SK-N-SH (cell line): ENCODE results near the gene TKT. TPM values are rescaled to one million over a fixed set of nuclear protein-coding genes. Genes with fewer than 3 reads are reported as not detected.

Experiments used
- CTCF ChIA-PET: fragments of 300-600, 350-600 bp; formaldehyde crosslinking; extraction: SDS; loops from one replicate; lab custom pipeline; 2021; lab: Yijun Ruan, JAX
- POLR2A ChIA-PET: fragments of 350-600 bp; sonication (Branson Sonifier 250); formaldehyde crosslinking; extraction: SDS; loops from one replicate; lab custom pipeline; 2020; ENCODE audit warnings: antibody characterized with exemption, inconsistent platforms; lab: Yijun Ruan, JAX
- DNase-seq: peaks from one replicate; pipeline ENCODE4 v3.0.0; 2012
- H2AFZ ChIP-seq: fragments of 200-600 bp; sonication (generic); 2 replicates; pipeline ENCODE4 v1.8.1; 2016; ENCODE audit warnings: antibody characterized with exemption, mild to moderate bottlenecking, low read depth
- H3F3A ChIP-seq: fragments of 200-600 bp; sonication (generic); replicated peaks from 2 replicates; pipeline ENCODE3; 2016; ENCODE audit warnings: antibody characterized with exemption, mild to moderate bottlenecking; ENCODE audit not compliant: insufficient read depth
- H3K27ac ChIP-seq, 2 experiments: fragments of 200-500 bp in 1 of 2; fragments of 200-600 bp in 1 of 2; sonication (Bioruptor generic) in 1 of 2; sonication (generic), shearing (Covaris generic) in 1 of 2; 2 replicates each; pipeline versions ENCODE4 v1.5.1 to v1.6.1; 2014 to 2016; ENCODE audit warnings: low read depth in 2 of 2, inconsistent platforms in 1 of 2, low read length in 1 of 2, mild to moderate bottlenecking in 1 of 2, mixed read lengths in 1 of 2
- H3K27me3 ChIP-seq: fragments of 200-600 bp; sonication (generic), shearing (Covaris generic); 2 replicates; pipeline ENCODE4 v1.6.1; 2016; ENCODE audit warnings: mixed run types; ENCODE audit not compliant: insufficient read depth
- H3K36me3 ChIP-seq, 2 experiments: fragments of 200-500 bp in 1 of 2; fragments of 200-600 bp in 1 of 2; sonication (Bioruptor generic) in 1 of 2; sonication (generic) in 1 of 2; replicated peaks in 1 of 2; 2 replicates each; pipeline versions ENCODE3 to v1.5.1; 2014 to 2016; ENCODE audit warnings: low read length in 1 of 2, mild to moderate bottlenecking in 1 of 2; ENCODE audit not compliant: insufficient read depth in 2 of 2, control insufficient read depth in 1 of 2
- H3K4me1 ChIP-seq, 2 experiments: fragments of 200-500 bp in 1 of 2; fragments of 200-600 bp in 1 of 2; sonication (Bioruptor generic) in 1 of 2; sonication (generic), shearing (Covaris generic) in 1 of 2; 2 replicates each; pipeline versions ENCODE4 v1.5.1 to v1.6.1; 2014 to 2016; ENCODE audit warnings: low read depth in 1 of 2, low read length in 1 of 2, mixed run types in 1 of 2; ENCODE audit not compliant: insufficient read depth in 2 of 2, control insufficient read depth in 1 of 2
- H3K4me2 ChIP-seq: fragments of 200-600 bp; sonication (generic), shearing (Covaris generic); 2 replicates; pipeline ENCODE4 v1.6.1; 2017; ENCODE audit warnings: mixed run types
- H3K4me3 ChIP-seq, 2 experiments: fragments of 200-500 bp in 1 of 2; fragments of 200-600 bp in 1 of 2; sonication (Bioruptor generic) in 1 of 2; sonication (generic), shearing (Covaris generic) in 1 of 2; 2 replicates each; pipeline versions ENCODE4 v1.5.1 to v1.8.1; 2014 to 2016; ENCODE audit warnings: low read depth in 2 of 2, inconsistent platforms in 1 of 2, low read length in 1 of 2, mild to moderate bottlenecking in 1 of 2, mixed read lengths in 1 of 2, moderate library complexity in 1 of 2
- H3K79me2 ChIP-seq: fragments of 200-600 bp; sonication (generic); 2 replicates; pipeline ENCODE4 v1.8.1; 2017; ENCODE audit warnings: mild to moderate bottlenecking; ENCODE audit not compliant: insufficient read depth
- H3K9ac ChIP-seq: fragments of 200-600 bp; sonication (generic); 2 replicates; pipeline ENCODE4 v1.6.1; 2017; ENCODE audit warnings: mixed run types
- H3K9me2 ChIP-seq: fragments of 200-600 bp; sonication (generic); 2 replicates; pipeline ENCODE4 v1.6.1; 2017; ENCODE audit warnings: mixed run types
- H3K9me3 ChIP-seq: fragments of 200-600 bp; sonication (generic); 2 replicates; pipeline ENCODE4 v1.6.1; 2017; ENCODE audit warnings: mixed run types, mild to moderate bottlenecking, moderate library complexity
- H4K20me1 ChIP-seq: fragments of 200-600 bp; sonication (generic); 2 replicates; pipeline ENCODE4 v1.6.1; 2017; ENCODE audit warnings: mild to moderate bottlenecking, mixed run types; ENCODE audit not compliant: insufficient read depth
- CHD2 ChIP-seq: fragments of 150-350 bp; IDR thresholded peaks from 2 replicates; pipeline ENCODE4 v1.6.1; 2018; ENCODE audit warnings: low read length; ENCODE audit not compliant: partially characterized antibody
- ELF1 ChIP-seq: IDR thresholded peaks from 2 replicates; pipeline ENCODE4 v1.4.0; 2012
- EP300 ChIP-seq, 2 experiments: IDR thresholded peaks; 2 replicates each; pipeline versions ENCODE4 v1.4.0 to v1.6.1; 2012; ENCODE audit warnings: borderline replicate concordance in 1 of 2, low read depth in 1 of 2, low read length in 1 of 2
- FOSL2 ChIP-seq: IDR thresholded peaks from 2 replicates; pipeline ENCODE4 v1.4.0; 2012; ENCODE audit warnings: low read depth, mild to moderate bottlenecking, moderate library complexity, borderline replicate concordance
- FOXM1 ChIP-seq: IDR thresholded peaks from 2 replicates; pipeline ENCODE4 v1.4.0; 2012; ENCODE audit warnings: low read depth, mild to moderate bottlenecking
- GATA2 ChIP-seq: sonication (generic); formaldehyde crosslinking; IDR thresholded peaks from 2 replicates; pipeline ENCODE4 v1.5.0; 2020; ENCODE audit warnings: mild to moderate bottlenecking, missing genetic modification reagents
- JUND ChIP-seq: IDR thresholded peaks from 2 replicates; pipeline ENCODE4 v1.4.0; 2012
- MXI1 ChIP-seq: IDR thresholded peaks from 2 replicates; pipeline ENCODE4 v1.6.1; 2012; ENCODE audit warnings: mild to moderate bottlenecking, low read depth, low read length, improper control_type of control experiment
- NFIC ChIP-seq: IDR thresholded peaks from 2 replicates; pipeline ENCODE4 v1.4.0; 2012; ENCODE audit warnings: borderline replicate concordance
- NRF1 ChIP-seq: IDR thresholded peaks from 2 replicates; pipeline ENCODE4 v1.6.1; 2012; ENCODE audit warnings: low read depth, mild to moderate bottlenecking, low read length
- RAD21 ChIP-seq: IDR thresholded peaks from 2 replicates; pipeline ENCODE4 v1.6.1; 2012; ENCODE audit warnings: mild to moderate bottlenecking, low read length
- RXRA ChIP-seq: IDR thresholded peaks from 2 replicates; pipeline ENCODE4 v1.4.0; 2012; ENCODE audit warnings: low read depth, mild to moderate bottlenecking, borderline replicate concordance
- TAF1 ChIP-seq: IDR thresholded peaks from 2 replicates; pipeline ENCODE4 v1.6.1; 2012; ENCODE audit warnings: low read depth, mild to moderate bottlenecking, low read length, moderate library complexity, borderline replicate concordance
- YY1 ChIP-seq: IDR thresholded peaks from 2 replicates; pipeline ENCODE4 v1.4.0; 2012; ENCODE audit warnings: low read depth, mild to moderate bottlenecking
- WGBS: methylation state at CpG from one replicate; pipeline ENCODE4 v1.1.6; 2017; ENCODE audit warnings: low lambda C conversion rate; 5-methylcytosine and 5-hydroxymethylcytosine counted together
- polyA plus RNA-seq, 3 experiments: library from polyadenylated mRNA; depleted of rRNA; stranded (reverse); fragments of >200 nt; gene quantifications; 2 replicates each; pipeline ENCODE4 v1.2.3, GENCODE V29; 2012
- TF ChIP-seq, protein P1 (sequence below): IDR thresholded peaks from 2 replicates; pipeline ENCODE4; 2012
- TF ChIP-seq, protein P2 (sequence below): fragments of 150-350 bp; IDR thresholded peaks from 2 replicates; pipeline ENCODE4 v1.6.1; 2017; ENCODE audit warnings: antibody characterized with exemption, low read length, low read depth, borderline replicate concordance
- TF ChIP-seq, protein P3 (sequence below): IDR thresholded peaks from 2 replicates; pipeline ENCODE4 v1.6.1; 2012; ENCODE audit warnings: mild to moderate bottlenecking, low read depth, low read length, moderate library complexity
- TF ChIP-seq, protein P4 (sequence below): IDR thresholded peaks from 2 replicates; pipeline ENCODE4 v1.4.0; 2012; ENCODE audit warnings: low read depth, borderline replicate concordance
- TF ChIP-seq, protein P5 (sequence below): fragments of 150-350 bp; IDR thresholded peaks from 2 replicates; pipeline ENCODE4 v1.6.1; 2016; ENCODE audit warnings: mild to moderate bottlenecking, low read depth, low read length
- TF ChIP-seq, protein P6 (sequence below): IDR thresholded peaks from 2 replicates; pipeline ENCODE4 v1.4.0; 2012; ENCODE audit warnings: low read depth

The TKT gene
- polyA plus RNA-seq, 1 of the 3 experiments (the other 2 are of a cell fraction): 144 TPM

DNA sequence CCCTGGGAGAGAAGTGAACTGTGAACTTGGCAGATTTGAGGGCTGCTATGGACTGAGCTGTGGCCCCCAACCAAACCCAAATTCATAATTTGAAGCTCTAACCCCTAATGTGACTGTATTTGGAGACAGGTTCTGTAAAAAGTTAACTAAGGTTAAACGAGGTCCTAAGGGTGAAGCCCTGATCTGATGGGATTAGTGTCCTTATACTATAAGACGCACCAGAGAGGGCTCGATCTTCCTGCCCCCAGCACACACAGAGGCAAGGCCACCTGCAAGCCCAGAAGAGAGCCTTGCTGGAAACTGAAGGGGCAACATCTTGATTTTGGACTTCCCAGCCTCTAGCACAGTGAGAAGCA, 34.0 kb downstream of the TKT start:
- Histone ChIP-seq H3K9me2 (no peaks in the 10 kb centered on the region), H3K9me3 (no peaks in the 10 kb centered on the region), H3K4me3 (no peak overlapping the region), H3K9ac (no peak overlapping the region), H3K4me1 (no peaks in the 10 kb centered on the region), H4K20me1 (no peaks in the 10 kb centered on the region), H3K27ac (no peak overlapping the region), H3K79me2 (no peaks in the 10 kb centered on the region), H3K4me2 (no peak overlapping the region), H3K27me3 (no peaks in the 10 kb centered on the region), H3F3A (peaks cover 17% of the 10 kb centered on the region), H3K36me3 (peaks cover 19 to 42% of the 10 kb centered on the region in 2 experiments), H2AFZ (no peak overlapping the region)
- CTCF ChIA-PET: interaction anchor here (4.1 kb wide), 1 partner anchor 26 kb away, joined by 18 read pairs; no protein-coding TSS in a partner anchor
- 91% methylated on average over 3 of the region's 3 CpGs for WGBS
- POLR2A ChIA-PET: no interaction called here
- TF ChIP-seq GATA2 (CRISPR knock-in tag) (no peak), ELF1 (no peak), TAF1 (no peak), RXRA (no peak), MXI1 (no peak), NRF1 (no peak), NFIC (no peak), FOXM1 (no peak), YY1 (no peak), EP300 (IDR thresholded peaks at IDR 0.05; ENCODE audit: borderline replicate concordance in 1 of 2, low read depth in 1 of 2, low read length in 1 of 2) (no peak), RAD21 (no peak), FOSL2 (no peak), JUND (no peak), CHD2 (no peak)
- TF ChIP-seq, protein P1, sequence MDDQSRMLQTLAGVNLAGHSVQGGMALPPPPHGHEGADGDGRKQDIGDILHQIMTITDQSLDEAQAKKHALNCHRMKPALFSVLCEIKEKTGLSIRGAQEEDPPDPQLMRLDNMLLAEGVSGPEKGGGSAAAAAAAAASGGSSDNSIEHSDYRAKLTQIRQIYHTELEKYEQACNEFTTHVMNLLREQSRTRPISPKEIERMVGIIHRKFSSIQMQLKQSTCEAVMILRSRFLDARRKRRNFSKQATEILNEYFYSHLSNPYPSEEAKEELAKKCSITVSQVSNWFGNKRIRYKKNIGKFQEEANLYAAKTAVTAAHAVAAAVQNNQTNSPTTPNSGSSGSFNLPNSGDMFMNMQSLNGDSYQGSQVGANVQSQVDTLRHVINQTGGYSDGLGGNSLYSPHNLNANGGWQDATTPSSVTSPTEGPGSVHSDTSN: no peak
- TF ChIP-seq, protein P2, sequence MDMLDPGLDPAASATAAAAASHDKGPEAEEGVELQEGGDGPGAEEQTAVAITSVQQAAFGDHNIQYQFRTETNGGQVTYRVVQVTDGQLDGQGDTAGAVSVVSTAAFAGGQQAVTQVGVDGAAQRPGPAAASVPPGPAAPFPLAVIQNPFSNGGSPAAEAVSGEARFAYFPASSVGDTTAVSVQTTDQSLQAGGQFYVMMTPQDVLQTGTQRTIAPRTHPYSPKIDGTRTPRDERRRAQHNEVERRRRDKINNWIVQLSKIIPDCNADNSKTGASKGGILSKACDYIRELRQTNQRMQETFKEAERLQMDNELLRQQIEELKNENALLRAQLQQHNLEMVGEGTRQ: no peak
- TF ChIP-seq, protein P3, sequence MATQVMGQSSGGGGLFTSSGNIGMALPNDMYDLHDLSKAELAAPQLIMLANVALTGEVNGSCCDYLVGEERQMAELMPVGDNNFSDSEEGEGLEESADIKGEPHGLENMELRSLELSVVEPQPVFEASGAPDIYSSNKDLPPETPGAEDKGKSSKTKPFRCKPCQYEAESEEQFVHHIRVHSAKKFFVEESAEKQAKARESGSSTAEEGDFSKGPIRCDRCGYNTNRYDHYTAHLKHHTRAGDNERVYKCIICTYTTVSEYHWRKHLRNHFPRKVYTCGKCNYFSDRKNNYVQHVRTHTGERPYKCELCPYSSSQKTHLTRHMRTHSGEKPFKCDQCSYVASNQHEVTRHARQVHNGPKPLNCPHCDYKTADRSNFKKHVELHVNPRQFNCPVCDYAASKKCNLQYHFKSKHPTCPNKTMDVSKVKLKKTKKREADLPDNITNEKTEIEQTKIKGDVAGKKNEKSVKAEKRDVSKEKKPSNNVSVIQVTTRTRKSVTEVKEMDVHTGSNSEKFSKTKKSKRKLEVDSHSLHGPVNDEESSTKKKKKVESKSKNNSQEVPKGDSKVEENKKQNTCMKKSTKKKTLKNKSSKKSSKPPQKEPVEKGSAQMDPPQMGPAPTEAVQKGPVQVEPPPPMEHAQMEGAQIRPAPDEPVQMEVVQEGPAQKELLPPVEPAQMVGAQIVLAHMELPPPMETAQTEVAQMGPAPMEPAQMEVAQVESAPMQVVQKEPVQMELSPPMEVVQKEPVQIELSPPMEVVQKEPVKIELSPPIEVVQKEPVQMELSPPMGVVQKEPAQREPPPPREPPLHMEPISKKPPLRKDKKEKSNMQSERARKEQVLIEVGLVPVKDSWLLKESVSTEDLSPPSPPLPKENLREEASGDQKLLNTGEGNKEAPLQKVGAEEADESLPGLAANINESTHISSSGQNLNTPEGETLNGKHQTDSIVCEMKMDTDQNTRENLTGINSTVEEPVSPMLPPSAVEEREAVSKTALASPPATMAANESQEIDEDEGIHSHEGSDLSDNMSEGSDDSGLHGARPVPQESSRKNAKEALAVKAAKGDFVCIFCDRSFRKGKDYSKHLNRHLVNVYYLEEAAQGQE: no peak
- TF ChIP-seq, protein P4, sequence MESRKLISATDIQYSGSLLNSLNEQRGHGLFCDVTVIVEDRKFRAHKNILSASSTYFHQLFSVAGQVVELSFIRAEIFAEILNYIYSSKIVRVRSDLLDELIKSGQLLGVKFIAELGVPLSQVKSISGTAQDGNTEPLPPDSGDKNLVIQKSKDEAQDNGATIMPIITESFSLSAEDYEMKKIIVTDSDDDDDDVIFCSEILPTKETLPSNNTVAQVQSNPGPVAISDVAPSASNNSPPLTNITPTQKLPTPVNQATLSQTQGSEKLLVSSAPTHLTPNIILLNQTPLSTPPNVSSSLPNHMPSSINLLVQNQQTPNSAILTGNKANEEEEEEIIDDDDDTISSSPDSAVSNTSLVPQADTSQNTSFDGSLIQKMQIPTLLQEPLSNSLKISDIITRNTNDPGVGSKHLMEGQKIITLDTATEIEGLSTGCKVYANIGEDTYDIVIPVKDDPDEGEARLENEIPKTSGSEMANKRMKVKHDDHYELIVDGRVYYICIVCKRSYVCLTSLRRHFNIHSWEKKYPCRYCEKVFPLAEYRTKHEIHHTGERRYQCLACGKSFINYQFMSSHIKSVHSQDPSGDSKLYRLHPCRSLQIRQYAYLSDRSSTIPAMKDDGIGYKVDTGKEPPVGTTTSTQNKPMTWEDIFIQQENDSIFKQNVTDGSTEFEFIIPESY: no peak
- TF ChIP-seq, protein P5, sequence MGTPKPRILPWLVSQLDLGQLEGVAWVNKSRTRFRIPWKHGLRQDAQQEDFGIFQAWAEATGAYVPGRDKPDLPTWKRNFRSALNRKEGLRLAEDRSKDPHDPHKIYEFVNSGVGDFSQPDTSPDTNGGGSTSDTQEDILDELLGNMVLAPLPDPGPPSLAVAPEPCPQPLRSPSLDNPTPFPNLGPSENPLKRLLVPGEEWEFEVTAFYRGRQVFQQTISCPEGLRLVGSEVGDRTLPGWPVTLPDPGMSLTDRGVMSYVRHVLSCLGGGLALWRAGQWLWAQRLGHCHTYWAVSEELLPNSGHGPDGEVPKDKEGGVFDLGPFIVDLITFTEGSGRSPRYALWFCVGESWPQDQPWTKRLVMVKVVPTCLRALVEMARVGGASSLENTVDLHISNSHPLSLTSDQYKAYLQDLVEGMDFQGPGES: no peak
- TF ChIP-seq, protein P6, sequence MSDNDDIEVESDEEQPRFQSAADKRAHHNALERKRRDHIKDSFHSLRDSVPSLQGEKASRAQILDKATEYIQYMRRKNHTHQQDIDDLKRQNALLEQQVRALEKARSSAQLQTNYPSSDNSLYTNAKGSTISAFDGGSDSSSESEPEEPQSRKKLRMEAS: no peak
- DNase-seq: no peak
